SH-SY5Y (cell line): ENCODE measurements around the gene CHST13.

Source experiments
- GATA2 ChIP-seq: IDR thresholded peaks from 2 replicates; pipeline ENCODE4 v1.6.1; 2011; ENCODE audit warnings: mild to moderate bottlenecking, low read depth, low read length
- GATA3 ChIP-seq: IDR thresholded peaks from 2 replicates; pipeline ENCODE4 v1.6.1; 2011; ENCODE audit warnings: low read depth, mild to moderate bottlenecking, low read length, moderate library complexity

GRCh38 chr3:126499401-126499800, 24.6 kb upstream of the CHST13 start:
- TF ChIP-seq GATA3: no peak
- TF ChIP-seq GATA2: no peak
